ENCODE data around the gene WDR70. TPM values are rescaled to one million over a fixed set of nuclear protein-coding genes. Genes with fewer than 3 reads are reported as not detected.
"Not testable (repeated sequence)": the region's sequence is repeated elsewhere in the genome, so short reads cannot be mapped to it uniquely, and the experiment has no call there.

Gene WDR70
- total and polyA plus RNA-seq, 2 of the 8 experiments (the other 6 are each of a cell fraction or from before 2014, with no cell fraction given) = 10.6 to 37.4 TPM

DNA sequence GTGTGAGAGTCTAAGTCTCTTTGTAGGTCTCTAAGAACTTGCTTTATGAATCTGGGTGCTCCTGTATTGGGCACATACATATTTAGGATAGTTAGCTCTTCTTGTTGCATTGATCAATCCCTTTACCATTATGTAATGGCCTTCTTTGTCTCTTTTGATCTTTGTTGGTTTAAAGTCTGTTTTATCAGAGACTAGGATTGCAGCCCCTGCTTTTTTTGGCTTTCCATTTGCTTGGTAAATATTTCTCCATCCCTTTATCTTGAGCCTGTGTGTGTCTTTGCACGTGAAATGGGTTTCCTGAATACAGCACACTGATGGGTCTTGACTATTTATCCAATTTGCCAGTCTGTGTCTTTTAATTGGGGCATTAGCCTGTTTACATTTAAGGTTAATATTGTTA is 275.4 kb downstream of the WDR70 start:
- CTCF ChIA-PET (ENCODE audit: partially characterized antibody); POLR2A ChIA-PET (ENCODE audit: partially characterized antibody): not testable (repeated sequence)
- 88% methylated on average over 1 of the region's 1 CpG; no CpG with 5 or more reads in 1 of the 2 experiments for WGBS, 2 experiments (ENCODE audit: extremely low coverage in 1 of 2, insufficient coverage in 1 of 2, insufficient read length in 1 of 2, insufficient replicate concordance in 2 of 2, low coverage in 1 of 2, low lambda C conversion rate in 2 of 2, missing lambda C conversion rate in 1 of 2)

More for the DNA sequence above, 275.4 kb downstream of the WDR70 start:
- H3K4me1 ChIP-seq (replicated peaks in 1 of 4; ENCODE audit: control insufficient read depth in 3 of 4, insufficient read depth in 4 of 4, low read length in 3 of 4); H4K91ac ChIP-seq (replicated peaks; ENCODE audit: insufficient read length, low read length); H3K4ac ChIP-seq (replicated peaks; ENCODE audit: insufficient read length, low read depth, low read length); H3K23me2 ChIP-seq (ENCODE audit: low read depth, low read length); H3K56ac ChIP-seq (replicated peaks; ENCODE audit: insufficient read length, low read depth, low read length); H2BK12ac ChIP-seq (ENCODE audit: low read depth, low read length); H4K8ac ChIP-seq (ENCODE audit: extremely low read depth, insufficient read depth, low read length); H3K27ac ChIP-seq (ENCODE audit: low read depth, low read length); H3K4me3 ChIP-seq (ENCODE audit: extremely low read depth in 1 of 4, insufficient read depth in 2 of 4, low read depth in 3 of 4, low read length in 4 of 4); H3K79me2 ChIP-seq (ENCODE audit: control insufficient read depth in 1 of 2, insufficient read depth in 2 of 2, low read length in 2 of 2); FAIRE-seq; H4K5ac ChIP-seq (ENCODE audit: insufficient read length, low read depth, low read length); H2BK20ac ChIP-seq (ENCODE audit: low read length); H3K79me1 ChIP-seq (ENCODE audit: low read depth, low read length); H3K27me3 ChIP-seq (replicated peaks in 1 of 4; ENCODE audit: control insufficient read depth in 3 of 4, extremely low read depth in 1 of 4, insufficient read depth in 3 of 4, low read length in 3 of 4); H2AFZ ChIP-seq (ENCODE audit: low read length); H3K36me3 ChIP-seq (ENCODE audit: control insufficient read depth in 2 of 4, insufficient read depth in 4 of 4, low read length in 3 of 4); H3K23ac ChIP-seq (ENCODE audit: insufficient read length); H3K9me3 ChIP-seq (ENCODE audit: insufficient read depth in 2 of 2, low read depth in 1 of 2, low read length in 1 of 2); H3K14ac ChIP-seq (ENCODE audit: insufficient read length); H4K20me1 ChIP-seq (replicated peaks in 1 of 2; ENCODE audit: control insufficient read depth in 1 of 2, insufficient read depth in 2 of 2, low read length in 2 of 2); H2BK5ac ChIP-seq (ENCODE audit: low read depth, low read length); DNase-seq (ENCODE audit: low read depth in 1 of 2, low spot score in 2 of 2); H3K18ac ChIP-seq (ENCODE audit: extremely low read depth, low read length); H2BK15ac ChIP-seq (ENCODE audit: low read length); H3K9ac ChIP-seq (replicated peaks in 1 of 4; ENCODE audit: extremely low read depth in 1 of 4, low read depth in 3 of 4, low read length in 3 of 4); H2AK5ac ChIP-seq (ENCODE audit: low read depth, low read length); H3K4me2 ChIP-seq (ENCODE audit: insufficient read depth in 1 of 2, low read depth in 2 of 2, low read length in 2 of 2); H2BK120ac ChIP-seq (replicated peaks; ENCODE audit: low read depth, low read length): not testable (repeated sequence)
